Keratinocyte (primary cell): Measurements from ENCODE around the gene TMED5.

Experiments
- EZH2 ChIP-seq: IDR thresholded peaks from one replicate; pipeline ENCODE4 v1.6.1; 2012; ENCODE audit warnings: inconsistent platforms, mild to moderate bottlenecking, low read length, moderate library complexity
- TF ChIP-seq, protein P1 (sequence below), 3 experiments: IDR thresholded peaks in 1 of 3; conservative IDR thresholded peaks in 1 of 3; optimal IDR thresholded peaks in 1 of 3; 2 replicates in 2 of 3; 3 replicates in 1 of 3; pipeline versions ENCODE3 to v1.5.1; 2011; ENCODE audit warnings: low read length in 3 of 3, mild to moderate bottlenecking in 3 of 3, moderate library complexity in 2 of 3, control low read depth in 1 of 3, inconsistent platforms in 1 of 3; ENCODE audit not compliant: insufficient read depth in 2 of 3; ENCODE audit errors: extremely low read depth in 1 of 3

DNA sequence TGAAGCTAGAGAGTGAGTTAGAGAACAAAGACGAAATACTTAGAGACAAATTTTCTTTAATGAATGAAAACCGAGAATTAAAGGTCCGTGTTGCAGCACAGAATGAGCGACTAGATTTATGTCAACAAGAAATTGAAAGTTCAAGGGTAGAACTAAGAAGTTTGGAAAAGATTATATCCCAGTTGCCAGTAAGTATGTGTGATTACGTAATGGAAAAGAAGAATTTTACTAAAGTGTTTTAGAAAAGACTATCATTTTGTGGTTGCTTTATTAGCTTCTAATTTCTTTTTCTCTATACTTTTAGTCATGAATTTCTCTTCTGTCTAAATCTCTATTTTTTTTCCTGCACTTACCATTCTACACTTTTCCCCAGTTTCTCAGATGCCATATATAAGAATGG lies 27.0 kb upstream of the TMED5 start:
- no peak for TF ChIP-seq EZH2
- TF ChIP-seq, protein P1, sequence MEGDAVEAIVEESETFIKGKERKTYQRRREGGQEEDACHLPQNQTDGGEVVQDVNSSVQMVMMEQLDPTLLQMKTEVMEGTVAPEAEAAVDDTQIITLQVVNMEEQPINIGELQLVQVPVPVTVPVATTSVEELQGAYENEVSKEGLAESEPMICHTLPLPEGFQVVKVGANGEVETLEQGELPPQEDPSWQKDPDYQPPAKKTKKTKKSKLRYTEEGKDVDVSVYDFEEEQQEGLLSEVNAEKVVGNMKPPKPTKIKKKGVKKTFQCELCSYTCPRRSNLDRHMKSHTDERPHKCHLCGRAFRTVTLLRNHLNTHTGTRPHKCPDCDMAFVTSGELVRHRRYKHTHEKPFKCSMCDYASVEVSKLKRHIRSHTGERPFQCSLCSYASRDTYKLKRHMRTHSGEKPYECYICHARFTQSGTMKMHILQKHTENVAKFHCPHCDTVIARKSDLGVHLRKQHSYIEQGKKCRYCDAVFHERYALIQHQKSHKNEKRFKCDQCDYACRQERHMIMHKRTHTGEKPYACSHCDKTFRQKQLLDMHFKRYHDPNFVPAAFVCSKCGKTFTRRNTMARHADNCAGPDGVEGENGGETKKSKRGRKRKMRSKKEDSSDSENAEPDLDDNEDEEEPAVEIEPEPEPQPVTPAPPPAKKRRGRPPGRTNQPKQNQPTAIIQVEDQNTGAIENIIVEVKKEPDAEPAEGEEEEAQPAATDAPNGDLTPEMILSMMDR (optimal IDR thresholded peaks at IDR 0.05 in 1 of 3, IDR thresholded peaks at IDR 0.05 in 1 of 3, conservative IDR thresholded peaks at IDR 0.05 in 1 of 3; ENCODE audit: extremely low read depth in 1 of 3, insufficient read depth in 2 of 3, low read length in 3 of 3) = no peak
